Raji (cell line): Measurements from ENCODE around the gene MYO15A.

Experiments used
- POLR2A ChIP-seq: IDR thresholded peaks from 2 replicates; pipeline ENCODE4 v1.6.1; 2011; ENCODE audit warnings: low read depth, low read length, control low read depth; ENCODE audit not compliant: insufficient read depth

MYO15A gene

GRCh38 chr17:18093616-18094408 is 14.7 kb upstream of the MYO15A start:
- no peak for TF ChIP-seq POLR2A

GRCh38 chr17:18094409-18094807 is 14.1 kb upstream of the MYO15A start:
- TF ChIP-seq POLR2A, result no peak

- no peak for TF ChIP-seq POLR2A
These were observed 9.0 kb upstream of the MYO15A start for GRCh38 chr17:18099516-18099915.

GRCh38 chr17:18100616-18101015 is 7.9 kb upstream of the MYO15A start:
- TF ChIP-seq POLR2A, result no peak

- no peak for TF ChIP-seq POLR2A
These were observed 6.7 kb upstream of the MYO15A start for GRCh38 chr17:18101828-18102227.

- no peak for TF ChIP-seq POLR2A
These were observed 5.9 kb upstream of the MYO15A start for GRCh38 chr17:18102640-18103039.

- TF ChIP-seq POLR2A, result no peak
These were observed 3.5 kb upstream of the MYO15A start for GRCh38 chr17:18105027-18105426.

DNA sequence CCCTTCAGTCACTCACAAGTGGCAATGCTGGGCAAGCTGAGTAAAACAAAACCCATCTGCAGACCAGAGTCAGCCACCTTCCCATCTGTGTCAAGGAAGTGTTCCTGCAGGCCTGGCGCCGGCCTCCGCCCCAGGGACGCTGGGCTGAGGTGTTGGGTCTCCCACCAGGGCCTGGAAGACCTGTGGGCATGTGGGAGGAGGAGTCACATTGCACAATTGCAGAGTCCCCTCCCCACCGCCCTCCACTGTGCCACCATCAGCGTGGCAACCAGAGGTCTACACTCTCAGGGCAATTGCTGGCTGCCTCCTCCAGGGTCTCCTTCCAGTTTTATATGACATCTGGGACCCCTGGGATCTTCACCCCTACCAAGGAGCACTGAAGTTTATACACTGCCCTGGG is 3.0 kb upstream of the MYO15A start:
- no peak for TF ChIP-seq POLR2A

- no peak for TF ChIP-seq POLR2A
These were observed 2.3 kb upstream of the MYO15A start for GRCh38 chr17:18106211-18106610.

DNA sequence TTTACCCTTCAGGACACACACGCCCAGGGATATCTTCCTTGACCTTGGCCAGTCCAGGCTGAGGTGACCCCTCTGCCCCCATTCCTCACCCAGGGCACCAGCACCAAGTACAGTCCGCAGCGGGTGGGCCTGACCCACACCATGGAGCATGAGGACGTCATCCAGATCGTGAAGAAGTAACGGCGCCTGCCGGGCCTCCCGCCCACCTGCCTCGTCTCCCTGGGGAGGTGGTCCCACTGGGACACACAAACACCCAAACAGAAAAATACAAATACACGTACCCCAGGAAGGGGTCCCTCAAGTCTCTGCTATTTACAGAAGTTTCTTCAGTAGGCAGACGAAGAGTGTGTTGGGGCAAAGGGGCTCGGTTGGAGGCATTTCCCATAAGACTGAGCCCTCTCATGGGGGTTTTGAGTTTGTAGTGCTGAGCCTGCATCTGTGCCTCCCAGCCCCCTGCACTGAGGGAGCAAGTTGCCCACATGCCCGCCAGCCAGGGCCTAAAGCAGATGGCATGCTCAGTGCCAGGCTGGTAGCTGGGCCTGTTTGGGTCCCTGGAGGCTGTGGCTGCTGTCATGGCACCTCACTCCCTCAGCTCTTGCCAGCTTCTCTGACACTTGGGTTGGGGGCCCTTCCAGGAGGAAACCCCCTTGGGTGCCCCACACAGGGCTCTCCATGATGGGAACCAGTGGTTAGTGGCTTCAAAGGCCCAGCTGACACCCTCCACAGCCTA is 1.3 kb upstream of the MYO15A start:
- TF ChIP-seq POLR2A, result no peak

DNA sequence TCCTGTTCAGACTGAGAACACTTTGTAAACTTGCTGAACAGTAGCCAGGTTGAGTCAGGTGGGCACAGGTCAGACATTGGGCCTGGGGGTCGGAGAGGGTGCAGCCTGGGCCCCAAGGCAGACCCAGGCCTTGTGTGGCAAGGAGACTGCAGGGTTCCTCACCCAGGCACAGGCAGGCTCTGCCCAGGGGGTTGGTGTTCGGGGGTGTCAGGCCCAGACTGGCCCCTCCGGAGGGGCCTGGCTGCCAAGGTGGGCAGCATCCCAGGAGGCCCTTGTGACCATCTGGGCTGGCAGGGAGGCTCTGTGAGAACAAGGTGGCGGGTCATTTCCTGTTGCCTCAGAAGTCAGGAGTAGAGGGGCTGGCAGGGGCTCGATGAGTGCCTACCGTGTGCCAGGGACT is 585 bp upstream of the MYO15A start:
- TF ChIP-seq POLR2A, result no peak

DNA sequence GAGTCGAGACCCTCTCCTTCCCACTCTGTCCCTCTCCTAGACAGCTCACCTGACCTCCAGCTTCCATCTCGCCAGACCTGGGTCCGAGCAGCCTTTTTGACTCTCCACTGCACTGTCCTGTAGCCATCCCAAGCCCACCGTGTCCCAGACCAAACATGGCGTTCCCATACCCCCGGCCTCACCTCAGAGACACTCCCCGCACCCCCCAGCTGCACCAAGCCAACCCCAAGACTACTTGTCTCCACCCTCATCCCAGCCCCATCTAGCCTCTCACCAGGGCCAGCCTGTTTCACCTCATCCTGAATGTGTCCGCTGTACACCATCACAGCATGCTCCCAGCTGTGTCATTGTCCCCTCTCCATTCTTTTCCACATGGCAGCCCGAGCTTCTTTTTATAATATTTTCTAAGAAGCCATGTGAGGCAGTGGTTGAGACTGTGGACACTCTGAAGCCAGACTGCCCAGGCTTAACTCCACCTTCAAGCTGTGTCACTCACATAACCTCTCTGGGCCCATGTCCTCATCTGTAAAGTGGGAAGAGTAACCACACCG is 1.5 kb downstream of the MYO15A start:
- no peak for TF ChIP-seq POLR2A

- no peak for TF ChIP-seq POLR2A
These were observed 2.1 kb downstream of the MYO15A start for GRCh38 chr17:18110636-18111145.

DNA sequence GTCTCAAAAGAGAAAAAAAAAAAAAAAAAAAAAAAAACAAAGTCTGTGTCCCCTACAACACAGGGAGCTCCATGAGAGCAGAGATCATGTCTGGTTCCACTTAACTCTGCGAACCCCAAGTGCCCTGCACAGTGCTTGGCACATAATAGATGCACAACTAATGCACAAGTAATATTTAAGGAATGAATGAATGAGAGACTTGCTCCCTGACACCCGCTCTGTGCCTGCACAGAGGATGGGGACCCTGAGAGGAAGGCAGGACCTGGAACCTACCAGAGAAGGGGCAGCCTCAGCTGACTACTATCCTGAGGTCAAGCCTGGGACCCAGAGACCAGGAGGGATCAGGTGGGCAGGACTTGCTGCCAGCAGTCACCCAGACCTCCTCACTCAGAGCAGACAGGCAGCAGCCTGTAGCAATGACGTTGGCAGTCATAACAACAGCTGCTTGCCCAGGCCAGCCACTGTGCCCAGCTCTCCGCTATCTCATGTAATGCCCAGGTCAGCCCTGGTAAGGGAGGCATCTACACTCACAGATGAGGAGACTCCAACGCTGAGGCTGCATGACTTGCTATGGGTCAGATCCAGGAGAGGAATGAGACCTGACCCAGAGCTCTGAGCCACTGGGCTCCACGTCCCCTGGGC is 2.9 kb downstream of the MYO15A start:
- no peak for TF ChIP-seq POLR2A

- no peak for TF ChIP-seq POLR2A
These were observed 7.0 kb downstream of the MYO15A start for GRCh38 chr17:18115517-18115916.
